Ecto neural progenitor cell (in vitro differentiated cells): Measurements from ENCODE around the gene MAGEH1.

Source experiments
- DNase-seq: peaks from one replicate; pipeline ENCODE4 v3.0.0-alpha.2; 2018; ENCODE audit warnings: low spot score

The MAGEH1 gene

GRCh38 chrX:55490121-55490520, 38.2 kb downstream of the MAGEH1 start:
- DNase-seq = no peak

- DNase-seq = peak; percentile 13
Observed at GRCh38 chrX:55490974-55491373, 39.0 kb downstream of the MAGEH1 start.
